GM19351 (cell line): ENCODE measurements around the gene DAW1.

Experiments
- ATAC-seq: cut with Tn5 transposase; IDR thresholded peaks from one replicate; pipeline ENCODE4 v1.9.1; 2021; ENCODE audit warnings: mild to moderate bottlenecking, moderate library complexity; ENCODE audit not compliant: unreplicated experiment

DAW1 gene

GRCh38 chr2:227861011-227861410 is 10.4 kb upstream of the DAW1 start:
- ATAC-seq = no peak

GRCh38 chr2:227862227-227862740 is 9.1 kb upstream of the DAW1 start:
- ATAC-seq = peak; percentile 50

GRCh38 chr2:227862741-227863588 is 8.5 kb upstream of the DAW1 start:
- ATAC-seq = no peak

GRCh38 chr2:227864161-227864756 is 7.2 kb upstream of the DAW1 start:
- no peak for ATAC-seq

GRCh38 chr2:227865291-227865690 is 6.1 kb upstream of the DAW1 start:
- ATAC-seq = no peak

GRCh38 chr2:227867386-227867785 is 4.0 kb upstream of the DAW1 start:
- no peak for ATAC-seq

- peak; percentile 22 for ATAC-seq
Observed at GRCh38 chr2:227870710-227871374, 589 bp upstream of the DAW1 start.

- ATAC-seq = no peak
Observed at GRCh38 chr2:227872676-227873075, 1.2 kb downstream of the DAW1 start.

- no peak for ATAC-seq
Observed at GRCh38 chr2:227876300-227876801, 4.9 kb downstream of the DAW1 start.

GRCh38 chr2:227877421-227878310 is 6.2 kb downstream of the DAW1 start:
- ATAC-seq = no peak

GRCh38 chr2:227880460-227880859 is 9.0 kb downstream of the DAW1 start:
- ATAC-seq = no peak

GRCh38 chr2:227881866-227882517 is 10.6 kb downstream of the DAW1 start:
- ATAC-seq = peak; percentile 74

- peak; percentile 94 for ATAC-seq
Observed at GRCh38 chr2:227884511-227884947, 13.1 kb downstream of the DAW1 start.

- ATAC-seq = no peak
Observed at GRCh38 chr2:227886149-227886548, 14.7 kb downstream of the DAW1 start.

GRCh38 chr2:227888289-227888688 is 16.9 kb downstream of the DAW1 start:
- ATAC-seq = no peak

GRCh38 chr2:227889336-227889735 is 17.9 kb downstream of the DAW1 start:
- no peak for ATAC-seq

GRCh38 chr2:227890495-227891079 is 19.2 kb downstream of the DAW1 start:
- ATAC-seq = peak; percentile 84

GRCh38 chr2:227891673-227892072 is 20.2 kb downstream of the DAW1 start:
- no peak for ATAC-seq

- ATAC-seq = no peak
Observed at GRCh38 chr2:227903381-227903780, 31.9 kb downstream of the DAW1 start.
